WERI-Rb-1 (cell line): Measurements from ENCODE around the gene BTD.
A peak's percentile ranks its signal among the peaks of the same experiment; 100 is the strongest.
"Not testable (repeated sequence)": the region's sequence is repeated elsewhere in the genome, so short reads cannot be mapped to it uniquely, and the experiment has no call there.

Experiments
- DNase-seq: peaks from one replicate; pipeline ENCODE4 v3.0.0-alpha.2; 2020
- H3K27ac ChIP-seq: fragments of 250-450 bp; sonication (Bioruptor Pico); 2 replicates; pipeline ENCODE4 v1.5.1; 2020; ENCODE audit warnings: mild to moderate bottlenecking, moderate library complexity
- H3K27me3 ChIP-seq: fragments of 250-450 bp; sonication (Bioruptor Pico); 2 replicates; pipeline ENCODE4 v1.5.1; 2021; ENCODE audit warnings: mild to moderate bottlenecking, low read depth, moderate library complexity; ENCODE audit not compliant: insufficient read depth, severe bottlenecking
- H3K36me3 ChIP-seq: fragments of 250-450 bp; sonication (Bioruptor Pico); 2 replicates; pipeline ENCODE4 v1.5.1; 2020; ENCODE audit warnings: mild to moderate bottlenecking, moderate library complexity
- H3K4me3 ChIP-seq: 2 replicates; pipeline ENCODE4 v1.5.1; 2011; ENCODE audit warnings: low read depth, mild to moderate bottlenecking, control low read depth, low read length
- H3K9me3 ChIP-seq: fragments of 250-450 bp; sonication (Bioruptor Pico); 2 replicates; pipeline ENCODE4 v1.5.1; 2021; ENCODE audit warnings: mild to moderate bottlenecking, moderate library complexity; ENCODE audit not compliant: severe bottlenecking
- TF ChIP-seq, protein P1 (sequence below): IDR thresholded peaks from 2 replicates; pipeline ENCODE4 v1.5.1; 2011; ENCODE audit warnings: low read depth, mild to moderate bottlenecking, control low read depth, inconsistent platforms, low read length

BTD gene

DNA sequence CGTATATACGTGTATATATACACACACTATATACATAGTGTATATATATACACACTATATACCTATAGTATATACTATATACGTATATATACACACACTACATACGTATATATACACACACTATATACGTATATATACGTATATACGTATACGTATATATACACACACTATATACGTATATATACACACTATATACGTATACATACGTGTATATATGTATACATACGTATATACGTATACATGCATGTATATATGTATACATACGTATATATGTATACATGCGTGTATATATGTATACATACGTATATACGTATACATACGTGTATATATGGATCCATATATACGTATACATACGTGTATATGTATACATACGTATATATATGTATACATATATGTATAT, 9.6 kb upstream of the BTD start:
- Histone ChIP-seq H3K27me3 (no peaks in the 10 kb centered on the region), H3K4me3 (no peak overlapping the region), H3K36me3 (peaks cover 23% of the 10 kb centered on the region)

DNA sequence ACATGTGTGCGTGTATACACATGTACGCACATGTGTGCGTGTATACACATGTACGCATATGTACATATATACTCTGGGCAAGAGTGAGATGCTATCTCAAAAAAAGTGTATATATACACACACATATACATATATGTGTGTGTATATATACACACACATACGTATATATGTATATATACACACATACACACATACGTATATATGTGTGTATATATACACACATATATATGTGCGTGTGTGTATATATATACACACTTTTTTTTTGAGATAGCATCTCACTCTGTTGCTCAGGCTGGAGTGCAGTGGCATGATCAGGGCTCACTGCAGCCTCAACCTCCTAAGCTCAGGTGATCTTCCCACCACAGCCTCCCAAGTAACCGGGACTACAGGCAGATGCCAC, 8.6 kb upstream of the BTD start:
- Histone ChIP-seq H3K9me3 (no peaks in the 10 kb centered on the region), H3K27me3 (no peaks in the 10 kb centered on the region), H3K27ac (no peak overlapping the region), H3K36me3 (peaks cover 28% of the 10 kb centered on the region), H3K4me3 (no peak overlapping the region)
- DNase-seq, result no peak
- TF ChIP-seq, protein P1, sequence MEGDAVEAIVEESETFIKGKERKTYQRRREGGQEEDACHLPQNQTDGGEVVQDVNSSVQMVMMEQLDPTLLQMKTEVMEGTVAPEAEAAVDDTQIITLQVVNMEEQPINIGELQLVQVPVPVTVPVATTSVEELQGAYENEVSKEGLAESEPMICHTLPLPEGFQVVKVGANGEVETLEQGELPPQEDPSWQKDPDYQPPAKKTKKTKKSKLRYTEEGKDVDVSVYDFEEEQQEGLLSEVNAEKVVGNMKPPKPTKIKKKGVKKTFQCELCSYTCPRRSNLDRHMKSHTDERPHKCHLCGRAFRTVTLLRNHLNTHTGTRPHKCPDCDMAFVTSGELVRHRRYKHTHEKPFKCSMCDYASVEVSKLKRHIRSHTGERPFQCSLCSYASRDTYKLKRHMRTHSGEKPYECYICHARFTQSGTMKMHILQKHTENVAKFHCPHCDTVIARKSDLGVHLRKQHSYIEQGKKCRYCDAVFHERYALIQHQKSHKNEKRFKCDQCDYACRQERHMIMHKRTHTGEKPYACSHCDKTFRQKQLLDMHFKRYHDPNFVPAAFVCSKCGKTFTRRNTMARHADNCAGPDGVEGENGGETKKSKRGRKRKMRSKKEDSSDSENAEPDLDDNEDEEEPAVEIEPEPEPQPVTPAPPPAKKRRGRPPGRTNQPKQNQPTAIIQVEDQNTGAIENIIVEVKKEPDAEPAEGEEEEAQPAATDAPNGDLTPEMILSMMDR, result no peak

More for the DNA sequence above, 9.6 kb upstream of the BTD start:
- no peak for DNase-seq
- H3K9me3 ChIP-seq, result no peaks in the 10 kb centered on the region
- TF ChIP-seq, protein P1, result no peak
- no peak overlapping the region for H3K27ac ChIP-seq

DNA sequence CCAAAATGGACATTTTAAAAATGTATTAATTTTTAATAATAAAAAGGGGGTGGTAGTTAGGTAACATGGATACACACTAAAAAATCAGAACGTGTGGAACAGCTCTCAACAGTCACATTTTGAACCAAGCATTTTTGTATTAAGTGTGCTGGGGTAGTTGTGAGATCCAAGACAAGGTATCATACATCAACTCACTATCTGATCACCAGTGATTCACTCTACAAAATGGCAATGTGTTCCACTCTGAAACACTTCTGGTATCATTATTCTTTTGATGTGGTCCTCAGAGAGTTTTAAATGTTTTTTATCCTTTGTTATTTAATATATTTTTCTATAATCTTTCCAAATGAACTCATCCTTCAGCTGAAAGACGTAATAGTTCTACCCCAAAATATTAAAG, 5.6 kb upstream of the BTD start:
- TF ChIP-seq, protein P1, result no peak
- H3K27me3 ChIP-seq, result no peaks in the 10 kb centered on the region
- H3K4me3 ChIP-seq, result no peak overlapping the region
- no peak for DNase-seq
- peaks cover 35% of the 10 kb centered on the region for H3K36me3 ChIP-seq
- no peak overlapping the region for H3K27ac ChIP-seq
- no peaks in the 10 kb centered on the region for H3K9me3 ChIP-seq

DNA sequence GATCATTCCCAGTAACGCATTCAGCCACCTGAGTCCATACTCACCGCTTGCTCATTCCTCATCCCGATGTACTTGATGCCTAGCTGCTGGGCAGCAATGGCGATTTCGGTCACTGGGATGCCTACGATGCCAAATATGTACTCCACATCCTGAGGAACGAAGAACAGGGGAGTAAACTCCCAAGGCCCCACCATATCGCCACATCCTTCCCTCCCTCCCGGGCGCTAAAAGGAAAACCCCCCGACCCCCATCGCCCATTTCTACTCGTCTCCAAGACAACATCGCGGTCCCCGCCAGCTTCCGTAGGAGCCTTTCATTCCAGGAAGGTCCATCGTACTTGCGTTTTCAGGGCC, 523 bp upstream of the BTD start:
- H3K27me3 ChIP-seq, result no peaks in the 10 kb centered on the region
- TF ChIP-seq, protein P1, result no peak
- H3K27ac ChIP-seq, result peak overlapping the region; percentile 44
- no peak for DNase-seq
- H3K9me3 ChIP-seq, result no peaks in the 10 kb centered on the region
- H3K36me3 ChIP-seq, result peaks cover 29% of the 10 kb centered on the region
- H3K4me3 ChIP-seq, result peak overlapping the region; percentile 94

DNA sequence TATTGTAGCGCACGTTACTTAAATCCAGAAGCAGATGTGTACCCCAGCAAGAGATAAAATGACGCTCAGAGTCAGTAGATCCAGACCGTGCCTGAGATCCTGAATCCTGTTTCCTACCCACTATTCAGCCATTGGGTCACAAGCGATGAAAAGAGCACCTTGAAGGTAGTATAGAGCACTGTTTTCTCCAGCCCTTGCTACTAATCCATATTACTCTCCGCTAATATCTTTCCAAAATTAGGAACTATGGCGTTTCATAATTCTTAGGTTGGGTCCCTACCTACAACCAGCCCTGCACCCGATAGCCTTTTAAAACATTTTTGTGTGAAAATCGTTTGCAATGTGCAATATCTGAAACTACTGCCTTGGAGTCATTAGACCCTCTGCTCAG, 596 bp downstream of the BTD start:
- peak overlapping the region; percentile 83 for H3K27ac ChIP-seq
- H3K9me3 ChIP-seq, result no peaks in the 10 kb centered on the region
- DNase-seq, result no peak
- no peaks in the 10 kb centered on the region for H3K27me3 ChIP-seq
- H3K36me3 ChIP-seq, result peaks cover 25% of the 10 kb centered on the region
- H3K4me3 ChIP-seq, result peak overlapping the region; percentile 94
- TF ChIP-seq, protein P1, result no peak

DNA sequence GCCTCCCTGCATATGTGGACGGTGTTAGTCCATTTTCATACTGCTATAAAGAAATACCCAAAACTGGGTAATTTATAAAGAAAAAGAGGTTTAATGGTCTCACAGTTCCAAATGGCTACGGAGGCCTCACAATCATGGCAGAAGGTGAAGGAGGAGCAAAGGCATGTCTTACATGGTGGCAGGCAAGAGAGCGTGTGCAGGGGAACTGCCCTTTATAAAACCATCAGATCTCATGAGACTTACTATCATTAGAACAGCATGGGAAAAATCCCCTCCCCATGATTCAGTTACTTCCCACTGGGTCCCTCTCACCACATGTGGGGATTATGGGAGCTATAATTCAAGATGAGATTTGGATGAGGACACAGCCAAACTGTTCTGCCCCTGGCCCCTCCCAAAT, 1.3 kb downstream of the BTD start:
- peaks cover 18% of the 10 kb centered on the region for H3K36me3 ChIP-seq
- H3K4me3 ChIP-seq, DNase-seq, H3K27ac ChIP-seq, H3K9me3 ChIP-seq, H3K27me3 ChIP-seq: not testable (repeated sequence)

DNA sequence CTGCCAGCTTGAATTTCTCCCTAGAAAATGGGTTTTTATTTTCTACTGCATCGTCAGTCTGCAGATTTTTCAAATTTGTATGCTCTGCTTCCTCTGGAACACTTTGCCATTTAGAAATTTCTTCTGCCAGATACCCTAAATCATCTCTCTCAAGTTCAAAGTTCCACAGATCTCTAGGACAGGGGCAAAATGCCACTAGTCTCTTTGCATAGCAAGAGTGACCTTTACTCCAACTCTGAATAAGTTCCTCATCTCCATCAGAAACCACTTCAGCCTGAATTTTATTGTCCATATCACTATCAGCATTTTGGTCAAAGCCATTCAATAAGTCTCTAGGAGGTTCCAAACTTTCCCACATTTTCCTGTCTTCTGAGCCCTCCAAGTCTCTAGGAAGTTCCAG, 3.0 kb downstream of the BTD start:
- not testable (repeated sequence) for H3K9me3 ChIP-seq, H3K36me3 ChIP-seq, H3K27ac ChIP-seq, H3K4me3 ChIP-seq, H3K27me3 ChIP-seq, DNase-seq
